Left hindlimb (tissue), 1 donor: ENCODE measurements around the gene VPS52.
"Not testable (repeated sequence)": the region's sequence is repeated elsewhere in the genome, so short reads cannot be mapped to it uniquely, and the experiment has no call there.

Source experiments
- DNase-seq: peaks from one replicate; pipeline ENCODE4 v3.0.0-alpha.2; 2018

VPS52 gene

GRCh38 chr6:33279971-33280511 is 8.4 kb upstream of the VPS52 start:
- DNase-seq, result no peak

- DNase-seq, result no peak
Observed at GRCh38 chr6:33279257-33279695, 7.6 kb upstream of the VPS52 start.

DNA sequence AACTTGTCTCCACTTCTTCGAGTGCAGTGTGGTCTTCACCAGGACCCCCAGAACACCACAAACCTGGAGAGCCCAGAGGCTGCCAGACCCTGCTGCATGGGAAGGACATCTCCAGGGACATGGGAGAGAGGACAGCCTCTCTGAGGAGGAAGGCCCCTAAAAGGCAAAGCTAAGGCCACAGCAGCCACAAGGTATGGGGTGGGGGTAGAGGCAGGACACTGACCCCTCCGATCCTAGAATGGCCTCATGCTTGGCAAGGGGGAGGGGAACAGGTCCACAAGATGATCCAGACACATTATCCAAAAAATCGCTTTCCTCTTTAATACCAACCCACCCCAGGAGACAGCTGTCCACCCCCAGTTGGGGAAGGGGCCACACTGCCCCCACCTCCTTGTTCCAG is 7.1 kb upstream of the VPS52 start:
- DNase-seq, result no peak

DNA sequence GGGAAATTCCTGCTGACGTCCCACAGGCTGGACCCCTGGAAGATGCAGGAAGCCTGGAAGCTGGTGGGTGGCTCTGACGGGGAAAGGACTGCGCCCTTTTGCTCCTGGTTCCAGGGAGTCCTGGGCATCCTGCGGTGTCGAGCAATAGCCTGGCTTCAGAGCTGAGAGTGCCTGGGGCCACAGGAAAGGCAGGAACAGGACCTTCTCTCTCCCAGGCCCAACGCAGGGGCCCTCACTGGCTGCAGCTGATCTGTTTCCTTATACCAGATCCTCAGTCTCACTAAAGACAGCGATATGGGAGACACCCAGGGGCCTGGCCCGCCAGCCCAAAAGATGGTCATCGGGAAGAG is 6.7 kb upstream of the VPS52 start:
- DNase-seq, result no peak

- DNase-seq, result no peak
Observed at GRCh38 chr6:33277663-33278391, 6.2 kb upstream of the VPS52 start.

- DNase-seq, result peak; percentile 84
Observed at GRCh38 chr6:33276864-33277662, 5.4 kb upstream of the VPS52 start, which contains the start of gene B3GALT4. B3GALT4 (plus strand) TSS chr6:33277123; CDS start chr6:33277420, 297 bp downstream.

DNA sequence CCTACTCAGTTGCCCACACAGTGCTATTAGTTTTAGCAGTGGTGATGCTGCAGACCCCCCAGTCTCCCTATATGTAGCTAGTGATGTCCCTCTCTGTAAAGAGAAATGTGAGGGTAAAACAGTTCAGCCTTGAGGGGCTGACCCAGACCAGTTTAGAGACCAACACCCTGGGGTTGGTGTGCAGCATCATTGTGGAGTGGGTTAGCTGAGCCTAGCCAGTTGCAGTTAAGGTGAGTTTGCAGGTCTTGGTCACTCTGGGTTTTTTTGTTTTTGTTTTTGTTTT is 4.8 kb upstream of the VPS52 start:
- no peak for DNase-seq

GRCh38 chr6:33275795-33276580 is 4.3 kb upstream of the VPS52 start:
- DNase-seq, result not testable (repeated sequence)

- no peak for DNase-seq
Observed at GRCh38 chr6:33273924-33274902, 2.5 kb upstream of the VPS52 start.

GRCh38 chr6:33273129-33273923 is 1.6 kb upstream of the VPS52 start:
- DNase-seq, result no peak

DNA sequence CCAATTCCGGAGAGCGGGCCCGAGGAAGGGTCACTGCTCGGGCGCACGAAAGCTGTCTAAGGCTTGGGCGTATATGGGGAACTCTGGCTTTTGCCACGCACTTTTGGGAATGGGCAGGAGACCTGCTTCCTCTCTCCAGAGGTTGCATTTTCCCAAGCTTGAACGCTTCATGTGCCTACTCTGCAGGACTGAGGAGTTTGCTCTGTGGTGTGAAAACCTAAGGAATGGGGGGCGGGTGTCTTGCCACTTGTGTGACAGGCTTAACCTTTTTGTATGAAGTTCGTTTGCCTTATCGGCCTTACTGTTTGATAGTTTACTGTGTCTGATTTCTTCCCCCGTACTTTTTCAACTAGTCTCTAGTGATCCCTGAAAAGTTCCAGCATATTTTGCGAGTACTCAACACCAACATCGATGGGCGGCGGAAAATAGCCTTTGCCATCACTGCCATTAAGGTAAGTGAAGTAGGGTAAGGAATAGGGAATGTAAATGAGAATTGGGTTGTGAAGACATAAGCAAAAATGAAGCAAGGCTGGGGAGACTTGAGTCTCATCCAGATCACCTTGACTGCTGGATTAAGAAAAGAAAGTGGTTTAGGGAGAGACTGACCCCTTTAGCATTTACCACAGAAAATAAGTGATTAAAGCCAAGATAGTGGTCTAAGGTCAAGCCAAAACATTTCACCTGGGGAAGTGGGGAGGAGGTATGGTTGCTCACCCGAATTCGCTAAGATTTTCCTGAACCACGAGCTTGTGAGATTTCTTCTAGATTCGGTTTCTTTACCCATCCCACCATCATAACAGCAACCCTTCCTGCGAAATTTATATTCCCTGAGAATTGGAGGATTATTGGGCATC is 826 bp upstream of the VPS52 start:
- no peak for DNase-seq

DNA sequence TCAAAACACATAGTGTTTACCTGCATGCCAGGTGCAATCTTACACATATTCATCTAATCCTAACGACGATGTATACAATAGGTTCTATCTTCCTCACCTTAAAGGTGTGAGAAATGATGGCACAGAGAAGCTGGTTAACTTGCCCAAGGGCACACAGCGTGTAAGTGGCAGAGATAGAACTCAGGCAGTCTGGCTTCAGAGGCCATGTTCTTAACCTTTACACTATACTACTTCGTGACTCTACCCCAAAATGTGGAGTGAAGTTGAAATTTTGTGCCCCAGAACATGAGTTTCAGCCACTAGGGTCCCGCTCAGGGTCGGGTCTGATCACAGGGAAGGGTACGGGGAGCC is 584 bp downstream of the VPS52 start:
- no peak for DNase-seq

GRCh38 chr6:33264015-33264414 is 7.7 kb downstream of the VPS52 start:
- no peak for DNase-seq

DNA sequence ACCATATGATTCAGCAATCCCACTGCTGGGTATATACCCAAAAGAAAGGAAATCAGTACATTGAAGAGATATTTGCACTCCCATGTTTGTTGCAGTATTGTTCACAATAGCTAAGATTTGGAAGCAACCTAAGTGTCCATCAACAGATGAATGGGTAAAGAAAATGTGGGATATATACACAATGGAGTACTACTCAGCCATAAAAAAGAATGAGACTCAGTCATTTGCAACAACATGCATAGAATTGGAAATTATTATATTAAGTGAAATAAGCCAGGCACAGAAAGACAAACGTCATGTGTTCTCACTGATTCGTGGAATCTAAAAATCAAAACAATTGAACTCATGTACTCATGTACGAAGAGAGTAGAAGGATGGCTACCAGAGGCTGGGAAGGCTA is 9.2 kb downstream of the VPS52 start:
- not testable (repeated sequence) for DNase-seq

GRCh38 chr6:33259032-33259431 is 12.6 kb downstream of the VPS52 start:
- DNase-seq, result no peak

GRCh38 chr6:33254591-33254990 is 17.1 kb downstream of the VPS52 start:
- no peak for DNase-seq

DNA sequence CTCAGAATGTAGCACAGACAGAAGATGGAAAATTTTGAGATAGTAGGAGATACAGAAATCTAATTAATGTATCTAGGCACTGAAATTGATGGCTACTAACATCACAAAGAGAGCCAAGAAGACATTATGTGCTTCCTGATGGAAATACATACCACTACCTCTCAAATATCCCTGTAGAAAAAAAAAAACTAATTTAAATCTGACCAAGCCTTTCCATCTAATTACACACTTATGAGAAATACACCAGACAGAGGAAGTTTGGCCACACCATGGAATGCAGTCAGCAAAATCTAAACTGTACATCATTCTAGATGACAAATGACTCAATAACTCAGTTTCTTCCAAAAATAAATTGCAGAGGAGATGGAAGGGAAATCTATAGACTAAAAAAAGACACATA is 18.9 kb downstream of the VPS52 start:
- DNase-seq, result no peak

DNA sequence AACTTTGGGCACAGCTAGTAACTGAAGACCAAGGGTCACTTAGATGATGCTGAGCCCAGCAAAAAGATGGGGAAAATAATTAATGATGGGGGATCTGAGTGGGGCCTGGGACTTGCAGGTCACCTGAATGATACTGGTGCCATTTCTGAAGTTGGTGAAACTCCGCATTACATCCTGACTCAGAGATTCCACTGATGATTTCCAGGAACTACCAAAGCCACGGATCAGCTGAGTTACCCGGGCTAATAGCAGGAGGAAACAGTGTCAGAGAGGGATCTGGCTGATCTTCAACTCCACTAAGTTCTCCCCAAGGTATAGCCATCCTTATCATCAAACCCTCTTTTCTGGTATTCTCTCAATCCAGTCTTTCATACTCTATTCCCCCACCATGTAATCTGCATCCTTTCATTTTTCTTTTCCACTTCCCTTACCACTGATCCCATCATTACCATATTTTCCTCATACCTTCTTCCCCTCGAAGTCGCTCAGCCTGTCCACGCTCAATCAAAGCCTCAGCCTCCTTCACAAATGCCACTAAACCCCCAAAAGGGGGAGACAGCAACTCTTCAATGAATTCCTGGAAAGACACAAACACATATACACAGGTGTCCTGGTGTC is 20.2 kb downstream of the VPS52 start:
- DNase-seq, result no peak

DNA sequence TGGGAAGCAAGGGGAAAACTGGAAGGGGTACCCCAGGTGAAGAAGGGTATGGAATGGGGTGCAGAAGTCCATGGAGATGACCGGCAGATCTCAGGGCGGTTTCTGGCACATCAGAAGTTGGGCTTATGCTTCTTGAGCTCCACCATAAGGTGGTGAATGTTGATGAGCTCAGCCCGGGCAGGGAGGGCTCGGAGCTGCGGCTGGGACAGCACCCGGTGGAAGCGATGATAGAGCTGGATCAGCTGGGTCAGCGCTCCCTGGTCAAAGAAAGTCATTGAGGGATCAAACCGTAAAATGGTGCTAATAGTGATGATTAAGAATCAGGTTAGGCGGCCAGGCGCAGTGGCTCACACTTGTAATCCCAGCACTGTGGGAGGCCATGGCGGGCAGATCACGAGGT is 20.9 kb downstream of the VPS52 start:
- no peak for DNase-seq
